ENCODE measurements around the gene MED13L.
A peak's percentile ranks its signal among the peaks of the same experiment; 100 is the strongest.

The MED13L gene

GRCh38 chr12:115946867-115947695 is 330.4 kb downstream of the MED13L start:
- TF ChIP-seq CTCF (IDR thresholded peaks at IDR 0.05): no peak
- DNase-seq (ENCODE audit: low spot score): no peak
- no peak overlapping the region for H3K4me3 ChIP-seq

GRCh38 chr12:115946092-115946491 is 331.4 kb downstream of the MED13L start:
- Histone ChIP-seq H3K4me3 (no peak overlapping the region), H3K27ac (no peak overlapping the region)
- no peak for TF ChIP-seq CTCF (IDR thresholded peaks at IDR 0.05)
- DNase-seq (ENCODE audit: low spot score): no peak

More at GRCh38 chr12:115946867-115947695, 330.4 kb downstream of the MED13L start:
- no peak overlapping the region for H3K27ac ChIP-seq

- no peak for TF ChIP-seq CTCF (IDR thresholded peaks at IDR 0.05)
- H3K27ac ChIP-seq: no peak overlapping the region
- no peak overlapping the region for H3K4me3 ChIP-seq
- DNase-seq (ENCODE audit: low spot score): peak; percentile 36
Measured at GRCh38 chr12:115945491-115945885, 332.0 kb downstream of the MED13L start.

GRCh38 chr12:115944837-115945490 is 332.5 kb downstream of the MED13L start:
- H3K4me3 ChIP-seq: no peak overlapping the region
- TF ChIP-seq CTCF (IDR thresholded peaks at IDR 0.05): no peak
- peak; percentile 40 for DNase-seq (ENCODE audit: low spot score)
- H3K27ac ChIP-seq: peak overlapping the region in 1 of 2 donors; percentile 7

GRCh38 chr12:115944392-115944742 is 333.1 kb downstream of the MED13L start:
- no peak overlapping the region for H3K4me3 ChIP-seq
- TF ChIP-seq CTCF (IDR thresholded peaks at IDR 0.05): no peak
- no peak overlapping the region for H3K27ac ChIP-seq
- DNase-seq (ENCODE audit: low spot score): no peak

- Histone ChIP-seq H3K4me3 (no peak overlapping the region), H3K27ac (no peak overlapping the region)
- TF ChIP-seq CTCF (IDR thresholded peaks at IDR 0.05): no peak
- DNase-seq (ENCODE audit: low spot score): peak; percentile 46
Measured at GRCh38 chr12:115943630-115944391, 333.7 kb downstream of the MED13L start.

All from coronary artery (tissue), 2 donors.